Raji (cell line): ENCODE results near the gene NPEPPS.

Experiments
- POLR2A ChIP-seq: IDR thresholded peaks from 2 replicates; pipeline ENCODE4 v1.6.1; 2011; ENCODE audit warnings: low read depth, low read length, control low read depth; ENCODE audit not compliant: insufficient read depth

NPEPPS gene

GRCh38 chr17:47651704-47652103, 120.8 kb downstream of the NPEPPS start:
- TF ChIP-seq POLR2A: no peak

GRCh38 chr17:47652570-47652969, 121.7 kb downstream of the NPEPPS start:
- no peak for TF ChIP-seq POLR2A

- no peak for TF ChIP-seq POLR2A
These were observed 122.5 kb downstream of the NPEPPS start for GRCh38 chr17:47653442-47653841.

- TF ChIP-seq POLR2A: no peak
These were observed 124.1 kb downstream of the NPEPPS start for GRCh38 chr17:47654991-47655390.

- TF ChIP-seq POLR2A: no peak
These were observed 129.2 kb downstream of the NPEPPS start for GRCh38 chr17:47660064-47660492.

- TF ChIP-seq POLR2A: no peak
These were observed 133.2 kb downstream of the NPEPPS start for GRCh38 chr17:47663912-47664623.

GRCh38 chr17:47664624-47664941, 133.7 kb downstream of the NPEPPS start:
- TF ChIP-seq POLR2A: no peak

- TF ChIP-seq POLR2A: no peak
These were observed 134.7 kb downstream of the NPEPPS start for GRCh38 chr17:47665655-47666054.

- no peak for TF ChIP-seq POLR2A
These were observed 138.2 kb downstream of the NPEPPS start for GRCh38 chr17:47669081-47669480.

GRCh38 chr17:47670064-47670463, 139.2 kb downstream of the NPEPPS start:
- no peak for TF ChIP-seq POLR2A
